Activated naive CD4-positive, alpha-beta T cell treated with anti-CD3 and anti-CD28 coated beads, Interleukin-2, amount 50 U/mL, for 16 hours (primary cell): Measurements from ENCODE around the gene CHRNA1.

Experiments used
- DNase-seq: peaks from one replicate; pipeline ENCODE4 v3.0.0-alpha.2; 2020

The CHRNA1 gene

GRCh38 chr2:174764280-174765255, at the start of gene CHRNA1:
CHRNA1 (minus strand) TSS chr2:174764472; CDS start chr2:174764394, 78 bp downstream.
- no peak for DNase-seq

- DNase-seq, result no peak
Measured at GRCh38 chr2:174812037-174812436, 47.8 kb upstream of the CHRNA1 start.

GRCh38 chr2:174807931-174808330, 43.7 kb upstream of the CHRNA1 start:
- DNase-seq, result no peak

GRCh38 chr2:174805803-174806202, 41.5 kb upstream of the CHRNA1 start:
- DNase-seq, result no peak

- no peak for DNase-seq
Measured at GRCh38 chr2:174802459-174802858, 38.2 kb upstream of the CHRNA1 start.

- DNase-seq, result no peak
Measured at GRCh38 chr2:174800436-174801205, 36.3 kb upstream of the CHRNA1 start.

- DNase-seq, result no peak
Measured at GRCh38 chr2:174798801-174799200, 34.5 kb upstream of the CHRNA1 start.

GRCh38 chr2:174797781-174798276, 33.6 kb upstream of the CHRNA1 start:
- DNase-seq, result no peak

GRCh38 chr2:174796319-174796771, 32.1 kb upstream of the CHRNA1 start:
- no peak for DNase-seq

- DNase-seq, result no peak
Measured at GRCh38 chr2:174794851-174795374, 30.6 kb upstream of the CHRNA1 start.

GRCh38 chr2:174792309-174793025, 28.2 kb upstream of the CHRNA1 start:
- no peak for DNase-seq

- no peak for DNase-seq
Measured at GRCh38 chr2:174791746-174792280, 27.5 kb upstream of the CHRNA1 start.

GRCh38 chr2:174791020-174791419, 26.7 kb upstream of the CHRNA1 start:
- no peak for DNase-seq

GRCh38 chr2:174789001-174789400, 24.7 kb upstream of the CHRNA1 start:
- DNase-seq, result no peak

- no peak for DNase-seq
Measured at GRCh38 chr2:174788291-174788929, 24.1 kb upstream of the CHRNA1 start.

GRCh38 chr2:174787487-174788205, 23.4 kb upstream of the CHRNA1 start:
- DNase-seq, result no peak

GRCh38 chr2:174786066-174786725, 21.9 kb upstream of the CHRNA1 start:
- DNase-seq, result no peak

GRCh38 chr2:174785481-174785880, 21.2 kb upstream of the CHRNA1 start:
- no peak for DNase-seq

GRCh38 chr2:174784909-174785308, 20.6 kb upstream of the CHRNA1 start:
- no peak for DNase-seq

- no peak for DNase-seq
Measured at GRCh38 chr2:174784316-174784715, 20.0 kb upstream of the CHRNA1 start.
